A549 (cell line): ENCODE results near the gene RERE.

Experiments
- FOXS1 ChIP-seq: fragments of 250-450 bp; sonication (Bioruptor Pico); IDR thresholded peaks from 2 replicates; pipeline ENCODE4 v1.5.0; 2020; ENCODE audit warnings: mild to moderate bottlenecking, moderate library complexity
- HDAC2 ChIP-seq: fragments of 200-600 bp; sonication (generic); IDR thresholded peaks from 2 replicates; pipeline ENCODE4 v1.6.1; 2016
- JUN ChIP-seq, 2 experiments: fragments of >200 bp; sonication (Bioruptor Twin); formaldehyde crosslinking; IDR thresholded peaks; 2 replicates in 1 of 2; 3 replicates in 1 of 2; pipeline ENCODE4 v1.6.1; 2016 to 2017
- MAFK ChIP-seq: fragments of 450-650 bp; IDR thresholded peaks from 2 replicates; pipeline ENCODE4 v1.6.1; 2014; ENCODE audit not compliant: partially characterized antibody
- MAZ ChIP-seq: fragments of 150-350 bp; IDR thresholded peaks from 2 replicates; pipeline ENCODE4 v1.6.1; 2014; ENCODE audit warnings: antibody characterized with exemption, low read depth, low read length, borderline replicate concordance
- NR3C1 ChIP-seq: fragments of >200 bp; sonication (Bioruptor Twin); formaldehyde crosslinking; IDR thresholded peaks from 3 replicates; pipeline ENCODE4 v1.6.1; 2017
- POLR2A ChIP-seq: IDR thresholded peaks from 2 replicates; pipeline ENCODE4 v1.6.1; 2012; ENCODE audit warnings: mild to moderate bottlenecking, low read length
- RAD21 ChIP-seq, 2 experiments: fragments of >200 bp in 1 of 2; sonication (Bioruptor Twin) in 1 of 2; formaldehyde crosslinking in 1 of 2; IDR thresholded peaks in 1 of 2; conservative IDR thresholded peaks in 1 of 2; 2 replicates in 1 of 2; 3 replicates in 1 of 2; pipeline ENCODE4 v1.6.1; 2012 to 2018; ENCODE audit warnings: inconsistent platforms in 1 of 2
- RARB ChIP-seq: fragments of 250-450 bp; sonication (Bioruptor Pico); IDR thresholded peaks from 2 replicates; pipeline ENCODE4 v1.8.0; 2021; ENCODE audit warnings: mild to moderate bottlenecking, moderate library complexity
- TF ChIP-seq, protein P1 (sequence below): fragments of >200 bp; sonication (Bioruptor Twin); formaldehyde crosslinking; IDR thresholded peaks from 3 replicates; pipeline ENCODE4 v1.5.1; 2016
- TF ChIP-seq, protein P2 (sequence below): IDR thresholded peaks from 2 replicates; pipeline ENCODE4 v1.6.1; 2012
- TF ChIP-seq, protein P3 (sequence below): fragments of 200-600 bp; sonication (generic); IDR thresholded peaks from 2 replicates; pipeline ENCODE4 v1.6.1; 2016; ENCODE audit warnings: antibody characterized with exemption, mild to moderate bottlenecking, moderate library complexity

DNA sequence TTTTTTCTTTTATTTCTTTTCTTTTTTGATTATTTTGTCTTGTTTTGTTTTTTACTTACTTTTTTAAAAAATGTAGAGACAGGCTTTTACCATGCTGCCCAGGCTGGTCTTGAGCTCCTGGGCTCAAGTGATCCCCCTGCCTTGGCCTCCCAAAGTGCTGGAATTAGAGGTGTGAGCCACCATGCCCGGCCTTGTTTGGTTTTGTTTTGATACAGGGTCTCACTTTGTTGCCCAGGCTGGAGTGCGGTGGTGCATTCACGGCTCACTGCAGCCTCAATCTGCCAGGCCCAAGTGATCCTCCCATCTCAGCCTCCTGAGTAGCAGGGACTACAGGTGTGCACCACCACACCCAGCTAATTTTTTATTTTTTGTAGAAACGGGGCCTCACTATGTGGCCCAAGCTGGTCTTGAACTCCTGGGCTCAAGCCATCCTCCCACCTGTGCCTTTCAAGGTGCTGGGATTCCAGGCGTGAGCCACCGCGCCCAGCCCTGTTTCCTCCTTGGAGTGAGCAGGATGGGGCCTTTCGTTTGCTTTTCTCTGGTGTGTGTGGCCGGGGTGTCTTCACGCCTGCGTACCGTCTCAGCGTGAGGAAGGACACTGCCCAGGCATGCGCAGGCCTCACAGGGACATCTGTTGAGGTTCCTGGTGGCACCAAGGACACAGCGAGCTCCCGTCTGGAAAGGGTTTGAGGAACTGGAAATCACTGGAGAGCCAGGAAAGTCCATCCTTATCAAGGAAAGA lies 484.0 kb downstream of the RERE start:
- TF ChIP-seq MAZ: no peak
- TF ChIP-seq, protein P1, sequence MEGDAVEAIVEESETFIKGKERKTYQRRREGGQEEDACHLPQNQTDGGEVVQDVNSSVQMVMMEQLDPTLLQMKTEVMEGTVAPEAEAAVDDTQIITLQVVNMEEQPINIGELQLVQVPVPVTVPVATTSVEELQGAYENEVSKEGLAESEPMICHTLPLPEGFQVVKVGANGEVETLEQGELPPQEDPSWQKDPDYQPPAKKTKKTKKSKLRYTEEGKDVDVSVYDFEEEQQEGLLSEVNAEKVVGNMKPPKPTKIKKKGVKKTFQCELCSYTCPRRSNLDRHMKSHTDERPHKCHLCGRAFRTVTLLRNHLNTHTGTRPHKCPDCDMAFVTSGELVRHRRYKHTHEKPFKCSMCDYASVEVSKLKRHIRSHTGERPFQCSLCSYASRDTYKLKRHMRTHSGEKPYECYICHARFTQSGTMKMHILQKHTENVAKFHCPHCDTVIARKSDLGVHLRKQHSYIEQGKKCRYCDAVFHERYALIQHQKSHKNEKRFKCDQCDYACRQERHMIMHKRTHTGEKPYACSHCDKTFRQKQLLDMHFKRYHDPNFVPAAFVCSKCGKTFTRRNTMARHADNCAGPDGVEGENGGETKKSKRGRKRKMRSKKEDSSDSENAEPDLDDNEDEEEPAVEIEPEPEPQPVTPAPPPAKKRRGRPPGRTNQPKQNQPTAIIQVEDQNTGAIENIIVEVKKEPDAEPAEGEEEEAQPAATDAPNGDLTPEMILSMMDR: no peak
- TF ChIP-seq, protein P2, sequence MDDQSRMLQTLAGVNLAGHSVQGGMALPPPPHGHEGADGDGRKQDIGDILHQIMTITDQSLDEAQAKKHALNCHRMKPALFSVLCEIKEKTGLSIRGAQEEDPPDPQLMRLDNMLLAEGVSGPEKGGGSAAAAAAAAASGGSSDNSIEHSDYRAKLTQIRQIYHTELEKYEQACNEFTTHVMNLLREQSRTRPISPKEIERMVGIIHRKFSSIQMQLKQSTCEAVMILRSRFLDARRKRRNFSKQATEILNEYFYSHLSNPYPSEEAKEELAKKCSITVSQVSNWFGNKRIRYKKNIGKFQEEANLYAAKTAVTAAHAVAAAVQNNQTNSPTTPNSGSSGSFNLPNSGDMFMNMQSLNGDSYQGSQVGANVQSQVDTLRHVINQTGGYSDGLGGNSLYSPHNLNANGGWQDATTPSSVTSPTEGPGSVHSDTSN: no peak
- TF ChIP-seq, protein P3, sequence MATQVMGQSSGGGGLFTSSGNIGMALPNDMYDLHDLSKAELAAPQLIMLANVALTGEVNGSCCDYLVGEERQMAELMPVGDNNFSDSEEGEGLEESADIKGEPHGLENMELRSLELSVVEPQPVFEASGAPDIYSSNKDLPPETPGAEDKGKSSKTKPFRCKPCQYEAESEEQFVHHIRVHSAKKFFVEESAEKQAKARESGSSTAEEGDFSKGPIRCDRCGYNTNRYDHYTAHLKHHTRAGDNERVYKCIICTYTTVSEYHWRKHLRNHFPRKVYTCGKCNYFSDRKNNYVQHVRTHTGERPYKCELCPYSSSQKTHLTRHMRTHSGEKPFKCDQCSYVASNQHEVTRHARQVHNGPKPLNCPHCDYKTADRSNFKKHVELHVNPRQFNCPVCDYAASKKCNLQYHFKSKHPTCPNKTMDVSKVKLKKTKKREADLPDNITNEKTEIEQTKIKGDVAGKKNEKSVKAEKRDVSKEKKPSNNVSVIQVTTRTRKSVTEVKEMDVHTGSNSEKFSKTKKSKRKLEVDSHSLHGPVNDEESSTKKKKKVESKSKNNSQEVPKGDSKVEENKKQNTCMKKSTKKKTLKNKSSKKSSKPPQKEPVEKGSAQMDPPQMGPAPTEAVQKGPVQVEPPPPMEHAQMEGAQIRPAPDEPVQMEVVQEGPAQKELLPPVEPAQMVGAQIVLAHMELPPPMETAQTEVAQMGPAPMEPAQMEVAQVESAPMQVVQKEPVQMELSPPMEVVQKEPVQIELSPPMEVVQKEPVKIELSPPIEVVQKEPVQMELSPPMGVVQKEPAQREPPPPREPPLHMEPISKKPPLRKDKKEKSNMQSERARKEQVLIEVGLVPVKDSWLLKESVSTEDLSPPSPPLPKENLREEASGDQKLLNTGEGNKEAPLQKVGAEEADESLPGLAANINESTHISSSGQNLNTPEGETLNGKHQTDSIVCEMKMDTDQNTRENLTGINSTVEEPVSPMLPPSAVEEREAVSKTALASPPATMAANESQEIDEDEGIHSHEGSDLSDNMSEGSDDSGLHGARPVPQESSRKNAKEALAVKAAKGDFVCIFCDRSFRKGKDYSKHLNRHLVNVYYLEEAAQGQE: no peak
- TF ChIP-seq POLR2A: no peak
- no peak for TF ChIP-seq HDAC2
- TF ChIP-seq NR3C1: no peak
- no peak for TF ChIP-seq FOXS1 (CRISPR knock-in tag)
- TF ChIP-seq MAFK: no peak
- TF ChIP-seq RAD21 (conservative IDR thresholded peaks at IDR 0.05 in 1 of 2, IDR thresholded peaks at IDR 0.05 in 1 of 2): no peak
- no peak for TF ChIP-seq JUN (IDR thresholded peaks at IDR 0.05)
- no peak for TF ChIP-seq RARB (CRISPR knock-in tag)
